Retina (tissue), 1 donor: ENCODE measurements around the gene MINDY2.
"Not testable (repeated sequence)": the region's sequence is repeated elsewhere in the genome, so short reads cannot be mapped to it uniquely, and the experiment has no call there.

Experiments
- DNase-seq: peaks from one replicate; pipeline ENCODE4 v3.0.0-alpha.2; 2016

The MINDY2 gene

DNA sequence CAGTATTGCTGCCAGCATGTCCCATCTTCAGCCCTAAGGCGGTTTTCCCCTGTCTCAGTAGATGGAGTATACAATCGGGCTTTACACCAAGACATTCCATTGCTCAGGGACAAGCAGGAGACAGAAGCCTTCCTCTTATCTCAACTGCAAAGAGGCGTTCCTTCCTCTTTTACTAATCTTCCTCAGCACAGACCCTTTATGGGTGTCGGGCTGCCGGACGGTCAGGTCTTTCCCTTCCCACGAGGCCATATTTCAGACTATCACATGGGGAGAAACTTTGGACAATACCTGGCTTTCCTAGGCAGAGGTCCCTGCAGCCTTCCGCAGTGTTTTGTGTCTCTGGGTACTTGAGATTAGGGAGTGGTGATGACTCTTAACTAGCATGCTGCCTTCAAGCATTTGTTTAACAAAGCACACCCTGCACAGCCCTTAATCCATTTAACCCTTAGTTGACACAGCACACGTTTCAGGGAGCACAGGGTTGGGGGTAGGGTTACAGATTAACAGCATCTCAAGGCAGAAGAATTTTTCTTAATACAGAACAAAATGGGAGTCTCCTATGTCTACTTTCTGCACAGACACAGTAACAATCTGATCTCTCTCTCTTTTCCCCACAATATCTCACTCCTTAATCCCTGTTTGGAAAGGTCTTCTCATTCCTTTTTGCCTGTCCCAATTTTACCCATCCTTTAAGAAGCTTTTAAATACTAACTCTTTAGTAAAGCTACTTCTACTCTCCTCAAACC, 62.8 kb downstream of the MINDY2 start:
- not testable (repeated sequence) for DNase-seq

- no peak for DNase-seq
Observed at GRCh38 chr15:58839485-58839884, 68.4 kb downstream of the MINDY2 start.

DNA sequence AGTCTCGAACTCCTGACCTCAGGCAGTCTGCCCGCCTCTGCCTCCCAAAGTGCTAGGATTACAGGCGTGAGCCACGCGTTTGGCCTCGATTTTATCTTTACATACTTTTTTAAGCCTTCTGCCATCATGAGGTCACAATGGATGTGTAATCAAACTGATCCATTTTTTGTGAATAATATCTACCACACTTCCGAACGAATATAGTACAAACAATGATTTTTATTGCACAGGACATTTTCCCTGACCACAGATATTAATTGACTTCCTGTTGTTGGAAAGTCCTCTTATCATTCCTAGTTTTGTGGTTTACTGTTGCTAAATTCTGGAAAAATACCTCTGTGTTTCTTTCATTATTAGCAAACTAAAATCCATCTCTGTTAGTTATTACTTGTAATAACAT, 68.9 kb downstream of the MINDY2 start:
- no peak for DNase-seq

- no peak for DNase-seq
Observed at GRCh38 chr15:58842713-58843396, 71.8 kb downstream of the MINDY2 start.

GRCh38 chr15:58851205-58851604, 80.1 kb downstream of the MINDY2 start:
- not testable (repeated sequence) for DNase-seq

- no peak for DNase-seq
Observed at GRCh38 chr15:58852347-58852746, 81.2 kb downstream of the MINDY2 start.

DNA sequence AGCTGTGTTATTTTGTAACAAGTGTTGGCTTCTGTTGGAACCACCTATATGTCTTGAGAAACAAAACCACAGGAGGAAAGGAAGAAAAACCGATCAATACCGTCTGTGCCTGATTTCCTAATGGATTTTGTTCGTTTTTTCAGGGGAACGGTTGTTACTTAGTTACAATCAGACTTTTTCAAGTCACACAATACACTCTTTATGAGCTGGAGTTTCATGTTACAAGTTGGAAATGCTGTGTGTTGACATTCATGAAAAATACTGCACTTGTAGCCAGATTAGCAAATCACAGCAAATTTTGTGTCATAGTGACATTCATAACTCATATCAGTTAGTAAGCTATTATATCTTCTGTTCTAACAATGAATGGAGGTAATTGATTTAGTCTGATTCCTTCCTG, 83.5 kb downstream of the MINDY2 start:
- no peak for DNase-seq

DNA sequence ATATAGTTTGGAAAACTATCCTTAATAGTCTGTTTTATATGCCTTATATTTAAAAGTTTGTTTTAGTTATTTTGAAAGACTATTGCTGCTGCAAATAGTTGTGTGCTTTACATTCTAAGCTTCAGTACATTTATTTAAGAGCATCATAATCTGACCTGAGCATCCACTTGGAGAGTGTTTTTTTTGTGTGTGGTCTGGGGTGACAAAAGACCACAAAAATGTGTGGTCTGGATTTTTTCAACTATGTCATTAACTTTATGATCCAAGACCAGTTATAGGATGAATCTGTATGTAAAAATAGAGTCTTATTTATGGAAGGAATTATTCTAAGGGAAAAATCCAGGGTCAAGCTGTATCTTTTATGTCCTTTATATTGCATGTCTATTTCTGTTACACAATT, 85.0 kb downstream of the MINDY2 start:
- no peak for DNase-seq

- not testable (repeated sequence) for DNase-seq
Observed at GRCh38 chr15:58856621-58857020, 85.5 kb downstream of the MINDY2 start.

GRCh38 chr15:58862326-58862725, 91.2 kb downstream of the MINDY2 start:
- no peak for DNase-seq

DNA sequence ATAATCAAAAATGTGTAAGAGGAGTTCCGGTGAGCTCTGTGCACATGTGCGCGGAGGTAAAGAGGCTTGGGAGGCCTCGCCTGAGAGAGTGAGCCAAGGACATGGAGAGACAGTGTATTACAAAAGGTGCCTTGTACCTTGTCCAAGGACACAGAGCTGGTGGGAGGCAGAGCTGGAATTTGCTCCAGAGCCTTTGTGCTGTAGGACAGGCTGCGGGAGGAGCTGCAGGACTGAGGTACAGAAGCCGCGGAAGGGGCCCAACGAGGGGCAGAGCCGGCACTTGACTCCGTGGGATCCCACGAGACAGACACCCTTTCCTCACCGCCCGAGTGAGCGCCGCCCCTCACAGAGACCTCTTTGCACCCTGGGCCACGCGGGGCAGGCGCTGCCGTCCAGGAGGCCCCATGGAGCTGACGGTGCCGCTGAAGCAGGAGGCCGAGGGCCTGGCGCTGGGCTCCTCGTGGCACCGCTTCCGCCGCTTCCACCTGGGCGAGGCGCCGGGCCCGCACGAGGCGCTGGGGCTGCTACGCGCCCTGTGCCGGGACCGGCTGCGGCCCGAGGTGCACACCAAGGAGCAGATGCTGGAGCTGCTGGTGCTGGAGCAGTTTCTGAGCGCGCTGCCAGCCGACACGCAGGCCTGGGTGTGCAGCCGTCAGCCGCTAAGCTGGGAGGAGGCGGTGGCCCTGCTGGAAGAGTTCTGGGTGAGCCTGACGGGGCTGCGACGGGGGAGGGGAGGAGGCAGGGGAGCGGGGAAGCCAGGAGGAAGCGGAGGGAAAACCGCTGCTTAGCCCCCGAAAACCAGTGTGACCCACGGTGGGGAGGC, 93.7 kb downstream of the MINDY2 start:
- DNase-seq: peak; percentile 91

- DNase-seq: peak; percentile 61
Observed at GRCh38 chr15:58865425-58865880, 94.4 kb downstream of the MINDY2 start.

- DNase-seq: no peak
Observed at GRCh38 chr15:58867926-58868325, 96.8 kb downstream of the MINDY2 start.

GRCh38 chr15:58870451-58870850, 99.3 kb downstream of the MINDY2 start:
- no peak for DNase-seq

GRCh38 chr15:58873267-58873666, 102.2 kb downstream of the MINDY2 start:
- no peak for DNase-seq

GRCh38 chr15:58875343-58875742, 104.2 kb downstream of the MINDY2 start:
- DNase-seq: no peak

DNA sequence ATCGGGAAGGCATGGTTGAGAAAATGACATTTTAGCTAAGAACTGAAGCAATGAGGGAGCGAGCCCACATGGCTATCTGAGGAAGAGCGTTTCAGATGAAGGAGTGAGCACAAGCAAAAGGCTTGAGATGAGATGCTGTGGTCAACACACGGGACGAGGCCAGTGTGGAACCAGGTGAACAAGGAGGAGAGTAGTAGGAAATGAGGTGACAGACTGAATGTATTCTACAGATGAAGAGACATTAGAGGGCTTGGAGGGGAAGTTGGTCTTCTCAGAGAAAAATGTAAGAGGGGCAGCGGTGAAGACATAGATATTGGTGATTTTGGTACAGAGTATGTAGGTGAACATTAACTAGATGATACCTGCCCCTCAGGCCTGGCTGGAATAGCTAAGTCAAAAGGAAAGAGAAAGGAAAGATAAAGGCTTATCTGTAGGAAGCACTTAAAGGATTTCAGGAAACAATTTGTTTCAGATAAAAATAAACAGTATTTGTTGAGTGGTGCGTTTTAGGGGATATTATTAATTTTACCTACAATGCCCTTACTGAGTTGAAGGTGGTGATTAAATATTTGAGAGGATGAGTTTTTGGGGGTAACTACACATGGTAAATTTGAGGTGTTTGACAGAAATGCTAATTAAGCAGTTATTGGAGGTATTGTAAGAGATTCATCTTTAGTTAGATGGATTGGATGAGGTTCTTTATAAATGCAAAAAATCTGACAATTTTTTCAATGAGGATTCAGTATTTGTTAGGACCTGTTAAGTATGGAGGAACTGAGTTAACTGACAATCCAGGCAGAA, 105.4 kb downstream of the MINDY2 start:
- no peak for DNase-seq

GRCh38 chr15:58877999-58878825, 107.1 kb downstream of the MINDY2 start:
- DNase-seq: no peak

DNA sequence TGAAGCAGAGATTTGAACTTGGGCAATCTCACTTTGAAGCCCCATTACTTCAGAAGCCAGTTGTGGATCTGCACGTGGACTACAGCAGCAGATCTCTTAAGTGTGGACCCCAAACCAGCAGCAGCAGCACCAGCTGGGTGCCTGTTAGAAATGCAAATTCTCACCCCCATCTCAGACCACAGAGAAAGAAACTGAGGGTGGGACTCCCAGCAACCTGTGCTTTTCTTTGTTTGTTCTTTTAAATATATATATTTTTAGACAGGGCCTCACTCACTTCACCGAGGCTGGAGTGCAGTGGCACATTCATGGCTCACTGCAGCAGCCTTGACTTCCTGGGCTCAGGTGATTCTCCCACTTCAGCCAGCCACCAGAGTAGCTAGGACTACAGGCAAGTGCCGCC, 109.2 kb downstream of the MINDY2 start:
- no peak for DNase-seq

- no peak for DNase-seq
Observed at GRCh38 chr15:58882243-58882642, 111.1 kb downstream of the MINDY2 start.

DNA sequence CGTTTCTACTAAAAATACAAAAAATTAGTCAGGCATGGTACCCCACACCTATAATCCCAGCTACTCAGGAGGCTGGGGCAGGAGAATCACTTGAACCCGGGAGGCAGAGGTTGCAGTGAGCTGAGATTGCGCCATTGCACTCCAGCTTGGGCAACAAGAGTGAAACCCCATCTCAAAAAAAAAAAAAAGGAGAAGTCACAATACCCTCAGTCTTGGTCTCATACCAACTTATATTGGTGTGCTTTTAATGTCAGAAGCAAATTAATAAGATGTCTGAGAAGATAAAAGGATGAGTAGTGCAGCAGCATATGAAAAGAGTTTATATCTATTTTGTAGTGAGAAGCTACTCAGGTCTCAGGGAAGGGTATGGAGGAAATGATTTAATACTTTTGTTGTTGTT, 112.8 kb downstream of the MINDY2 start:
- not testable (repeated sequence) for DNase-seq

GRCh38 chr15:58886921-58887320, 115.8 kb downstream of the MINDY2 start:
- DNase-seq: no peak
